Activated CD4-positive, alpha-beta T cell treated with anti-CD3 and anti-CD28 coated beads, Interleukin-2, amount 50 U/mL, for 16 hours (primary cell): ENCODE results near the gene MLEC.

Experiments
- DNase-seq: peaks from one replicate; pipeline ENCODE4 v3.0.0-alpha.2; 2020

MLEC gene

GRCh38 chr12:120750806-120751205 is 63.9 kb downstream of the MLEC start:
- no peak for DNase-seq

- no peak for DNase-seq
These were observed 64.4 kb downstream of the MLEC start for GRCh38 chr12:120751389-120751788.
